ENCODE results near the gene SLC13A3.
A peak's percentile ranks its signal among the peaks of the same experiment; 100 is the strongest.

SLC13A3 gene

GRCh38 chr20:46551522-46552381 lies 99.5 kb downstream of the SLC13A3 start:
- DNase-seq: no peak

GRCh38 chr20:46550461-46550860 lies 100.8 kb downstream of the SLC13A3 start, which contains the start of gene OCSTAMP:
OCSTAMP (minus strand) TSS chr20:46550654; CDS start chr20:46550560, 94 bp downstream.
- no peak for DNase-seq

DNA sequence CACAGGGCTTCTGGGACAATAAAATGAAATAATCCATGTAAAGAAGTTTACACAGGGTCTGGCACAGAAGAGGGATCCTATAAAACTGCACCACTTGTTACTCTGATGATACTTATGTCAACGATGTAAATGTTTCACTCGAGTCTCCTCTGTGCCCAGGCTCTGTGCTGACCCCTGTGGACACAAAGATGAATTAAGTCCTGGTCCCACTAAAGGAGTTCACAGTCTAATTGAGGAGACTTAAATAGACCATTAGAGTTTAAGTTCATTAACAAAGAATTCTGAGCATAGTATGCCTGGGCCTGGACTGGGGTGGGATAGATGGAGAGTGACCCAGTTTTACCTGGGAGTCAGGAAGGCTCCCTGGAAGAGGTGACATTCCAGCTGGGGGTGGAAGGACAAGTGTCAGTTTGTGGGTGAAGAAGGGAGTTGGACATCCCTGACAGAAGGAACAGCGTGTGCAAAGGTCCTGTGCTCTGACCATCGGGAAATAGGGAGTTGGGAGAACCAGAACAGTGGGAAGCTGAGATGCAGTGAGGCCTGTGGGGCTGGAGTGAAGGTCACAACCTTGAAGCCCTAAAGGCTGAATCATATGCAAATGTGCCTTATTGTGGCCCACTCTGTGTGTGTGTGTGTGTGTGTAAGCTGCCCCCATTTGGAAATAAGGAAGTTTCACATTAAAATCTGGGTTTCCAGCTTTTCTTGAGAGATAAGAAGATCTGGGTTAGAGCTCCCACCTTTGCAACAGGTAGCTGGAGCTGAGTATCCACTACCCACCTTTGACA lies 101.9 kb downstream of the SLC13A3 start:
- DNase-seq: no peak

DNA sequence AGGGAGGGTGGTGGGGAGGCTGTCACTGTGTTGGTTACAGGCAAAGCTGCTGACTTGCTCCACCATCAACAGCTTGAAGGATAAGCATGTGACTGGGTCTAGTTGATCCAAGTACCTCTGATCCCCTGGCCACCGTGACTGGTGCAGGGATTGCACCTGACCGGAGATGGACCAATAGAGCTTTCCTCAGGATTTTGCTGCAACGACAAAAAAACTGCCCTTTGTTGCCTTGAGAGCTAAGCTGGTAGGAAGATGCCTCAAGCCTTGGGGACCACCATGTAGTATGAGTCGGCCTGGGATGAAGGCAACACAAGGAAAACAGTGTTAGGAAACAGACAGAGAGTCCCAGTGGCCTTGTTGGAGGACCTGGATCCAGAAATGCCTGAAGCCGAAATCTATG lies 102.6 kb downstream of the SLC13A3 start:
- no peak for DNase-seq

DNA sequence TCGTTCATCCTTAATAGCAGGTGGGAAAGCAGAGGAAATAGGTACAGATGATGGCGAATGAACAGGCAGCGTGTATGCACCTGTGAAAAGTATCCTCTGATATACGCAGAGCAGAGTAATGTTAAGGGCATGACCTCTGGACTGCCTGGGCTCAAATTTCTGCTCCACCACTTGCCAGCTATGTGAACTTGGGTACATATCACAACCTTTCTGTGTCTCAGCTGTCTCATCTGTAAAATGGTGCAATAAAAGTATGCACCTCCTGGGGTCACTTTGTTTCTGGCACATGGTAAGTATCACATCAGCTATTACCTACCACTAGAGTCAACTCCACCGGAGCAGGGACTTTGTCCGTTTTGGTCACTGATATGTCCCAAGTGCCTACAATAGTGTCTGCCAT lies 103.3 kb downstream of the SLC13A3 start:
- no peak for DNase-seq

GRCh38 chr20:46546936-46547335 lies 104.3 kb downstream of the SLC13A3 start:
- no peak for DNase-seq

DNA sequence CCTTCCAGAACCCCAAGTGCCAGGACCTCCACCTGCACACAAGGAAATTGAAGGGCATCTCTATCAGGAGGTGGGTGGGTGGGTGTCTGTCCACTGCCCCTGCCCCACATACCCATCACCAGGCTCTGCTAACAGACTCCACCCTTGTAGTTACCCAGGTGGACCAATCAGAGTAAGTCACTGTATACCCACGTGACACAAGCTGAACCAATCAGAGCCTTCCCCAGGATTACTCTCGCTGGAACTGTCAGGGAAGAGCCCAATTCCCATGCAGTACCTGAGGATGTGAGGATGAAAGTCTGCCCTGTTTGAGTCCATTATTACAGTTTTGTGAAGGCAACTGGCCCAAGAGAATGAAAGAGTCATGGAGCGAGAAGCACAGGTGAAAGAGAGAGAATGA lies 105.0 kb downstream of the SLC13A3 start:
- DNase-seq: no peak

GRCh38 chr20:46545827-46546138 lies 105.5 kb downstream of the SLC13A3 start:
- no peak for DNase-seq

- DNase-seq: peak; percentile 61
These were observed 106.0 kb downstream of the SLC13A3 start for GRCh38 chr20:46545077-46545826.

DNA sequence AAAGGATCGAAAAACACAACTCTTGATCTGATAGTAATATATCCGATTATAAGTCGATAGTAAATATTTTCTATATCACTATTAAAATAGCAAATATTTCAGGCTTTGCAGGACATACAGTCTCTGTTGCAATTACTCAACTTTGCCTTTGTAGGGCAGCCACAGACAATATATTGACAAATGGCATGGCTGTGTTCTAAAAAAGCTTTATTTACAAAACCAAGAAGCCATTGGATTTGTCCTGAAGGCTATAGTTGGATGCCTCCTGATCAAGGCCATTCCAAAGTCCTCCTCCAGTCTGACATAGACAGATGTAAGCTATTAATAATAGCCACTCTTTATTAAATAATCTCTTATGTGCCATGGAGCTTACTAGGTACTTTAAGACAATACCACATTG lies 106.7 kb downstream of the SLC13A3 start:
- DNase-seq: no peak

- no peak for DNase-seq
These were observed 107.3 kb downstream of the SLC13A3 start for GRCh38 chr20:46543959-46544358.

GRCh38 chr20:46543033-46543432 lies 108.2 kb downstream of the SLC13A3 start:
- DNase-seq: no peak

- DNase-seq: no peak
These were observed 109.9 kb downstream of the SLC13A3 start for GRCh38 chr20:46541229-46541935.

- no peak for DNase-seq
These were observed 112.1 kb downstream of the SLC13A3 start for GRCh38 chr20:46539113-46539512.

GRCh38 chr20:46530640-46531039 lies 120.6 kb downstream of the SLC13A3 start:
- no peak for DNase-seq

DNA sequence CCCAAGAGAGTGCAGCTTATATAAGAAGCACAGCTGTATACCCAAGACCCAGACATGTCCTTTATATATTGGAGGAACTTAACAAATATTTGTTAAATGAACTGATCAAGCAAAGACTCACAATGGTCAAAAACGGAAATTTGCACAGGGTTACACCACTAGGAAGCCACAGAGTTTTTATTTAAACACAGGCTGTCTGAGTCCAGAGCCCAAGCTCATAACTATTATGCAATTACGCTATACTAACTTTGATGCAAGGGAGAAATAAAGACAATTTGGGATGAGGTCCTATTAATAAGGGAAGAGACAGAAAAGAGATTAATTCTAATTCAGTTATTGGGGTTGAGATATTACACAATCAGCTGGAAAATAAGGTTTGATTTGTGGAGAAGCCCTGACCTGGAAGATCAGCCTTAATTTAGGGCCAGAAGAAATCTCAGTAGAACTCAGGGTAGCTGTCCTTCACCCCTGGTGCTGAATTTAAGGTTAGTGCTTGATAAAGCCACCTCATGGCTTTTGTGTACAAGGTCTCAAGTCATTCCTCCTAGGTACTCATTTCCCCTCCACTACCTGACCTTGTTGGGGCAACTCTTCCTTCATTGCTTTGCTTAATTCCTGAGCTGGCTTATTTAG lies 127.4 kb downstream of the SLC13A3 start:
- no peak for DNase-seq

DNA sequence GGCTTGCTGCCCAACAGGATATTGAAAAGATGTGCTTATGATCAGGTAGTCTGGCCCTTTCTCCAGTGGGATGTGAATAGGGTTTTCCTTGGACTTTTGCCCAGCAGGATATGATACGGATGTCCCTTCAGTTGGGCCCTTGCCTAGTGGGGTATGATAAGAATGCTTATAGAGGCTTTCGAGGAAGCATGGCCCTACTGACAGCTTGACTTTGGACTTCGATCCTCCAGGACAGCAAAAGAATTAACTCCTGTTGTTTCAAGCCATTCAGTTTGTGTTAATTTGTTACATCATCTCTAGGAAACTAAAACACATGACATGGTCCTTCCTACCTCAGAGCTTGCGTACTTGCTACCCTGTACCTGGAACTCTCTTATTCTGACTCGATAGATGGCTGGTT lies 128.2 kb downstream of the SLC13A3 start:
- no peak for DNase-seq

- DNase-seq: peak; percentile 37
These were observed 130.2 kb downstream of the SLC13A3 start for GRCh38 chr20:46520976-46521579.

GRCh38 chr20:46520540-46520939 lies 130.7 kb downstream of the SLC13A3 start:
- no peak for DNase-seq

GRCh38 chr20:46519471-46520068 lies 131.7 kb downstream of the SLC13A3 start:
- no peak for DNase-seq
